GM21390 (cell line): ENCODE results near the gene SLC35E4.

Source experiments
- ATAC-seq: cut with Tn5 transposase; IDR thresholded peaks from one replicate; pipeline ENCODE4 v1.9.1; 2021; ENCODE audit not compliant: unreplicated experiment

SLC35E4 gene

GRCh38 chr22:30687358-30687757 lies 51.8 kb downstream of the SLC35E4 start:
- ATAC-seq, result no peak

GRCh38 chr22:30689622-30690021 lies 54.0 kb downstream of the SLC35E4 start:
- ATAC-seq, result no peak

GRCh38 chr22:30691204-30691603 lies 55.6 kb downstream of the SLC35E4 start:
- ATAC-seq, result no peak

- no peak for ATAC-seq
Measured at GRCh38 chr22:30694171-30694639, 58.6 kb downstream of the SLC35E4 start.

- no peak for ATAC-seq
Measured at GRCh38 chr22:30694640-30695350, 59.2 kb downstream of the SLC35E4 start, which contains the start of gene OSBP2. OSBP2 (plus strand) TSS chr22:30694874; CDS start chr22:30694910, 36 bp downstream.

DNA sequence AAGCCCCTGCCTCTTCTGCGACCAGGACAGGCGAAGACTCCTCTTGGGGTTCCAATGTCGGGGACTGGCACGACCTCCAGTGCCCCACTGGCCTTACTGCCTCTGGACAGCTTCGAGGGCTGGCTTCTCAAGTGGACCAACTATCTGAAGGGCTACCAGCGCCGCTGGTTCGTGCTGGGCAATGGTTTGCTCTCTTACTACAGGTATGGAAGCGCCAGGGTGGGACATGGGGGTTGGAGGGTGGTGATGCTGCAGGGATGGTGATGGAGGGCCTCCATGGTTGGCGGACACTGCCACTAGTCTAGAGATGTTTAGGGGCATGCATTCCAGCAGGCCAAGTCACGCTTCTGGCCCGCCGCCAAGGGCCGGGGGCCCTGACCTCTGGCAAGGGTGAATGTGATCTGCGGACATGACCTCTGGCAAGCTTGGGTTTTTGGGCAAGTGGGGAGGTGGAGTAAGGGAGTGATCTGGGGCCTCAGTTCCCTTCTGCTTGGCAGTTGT lies 59.8 kb downstream of the SLC35E4 start:
- ATAC-seq, result no peak

DNA sequence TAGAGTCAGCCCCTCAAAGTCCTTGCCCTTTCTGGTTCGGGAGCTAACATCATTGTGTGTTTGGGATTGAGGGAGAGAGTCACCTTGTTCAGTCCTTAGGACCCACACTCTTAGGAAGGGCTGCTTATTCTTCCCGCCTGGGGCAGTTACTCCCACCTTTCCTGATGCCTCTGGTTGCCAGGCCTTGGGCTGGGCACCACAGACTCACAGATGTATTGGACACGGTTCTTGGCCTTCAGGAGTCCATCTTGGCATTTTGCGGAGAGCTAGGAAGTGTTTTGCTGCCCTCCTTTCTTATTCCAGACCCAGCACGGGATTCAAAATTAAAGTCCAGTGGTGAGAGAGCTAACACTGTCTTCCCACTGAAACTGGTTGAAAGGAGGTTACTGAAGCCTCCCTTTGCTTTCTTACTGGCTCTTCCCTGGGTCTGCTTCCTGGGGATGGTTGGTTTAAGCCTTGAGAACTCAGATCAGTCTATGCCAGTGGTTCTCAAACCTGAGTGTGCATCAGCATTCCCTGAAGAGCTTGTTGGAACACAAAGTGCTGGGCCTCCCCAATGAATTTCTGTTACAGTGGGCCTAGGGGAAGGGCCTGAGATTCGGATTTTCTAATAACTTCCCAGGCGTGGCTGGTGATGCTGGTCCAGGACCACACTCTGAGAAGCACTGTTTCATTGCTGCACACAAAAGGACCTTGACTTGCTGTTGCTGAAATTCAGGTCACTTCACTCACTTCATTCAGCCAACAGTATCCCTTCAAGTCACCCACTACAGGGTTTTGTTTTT lies 60.5 kb downstream of the SLC35E4 start:
- ATAC-seq, result no peak
